Measurements from ENCODE around the gene SLC15A3.
"Not testable (repeated sequence)": the region's sequence is repeated elsewhere in the genome, so short reads cannot be mapped to it uniquely, and the experiment has no call there.

SLC15A3 gene

DNA sequence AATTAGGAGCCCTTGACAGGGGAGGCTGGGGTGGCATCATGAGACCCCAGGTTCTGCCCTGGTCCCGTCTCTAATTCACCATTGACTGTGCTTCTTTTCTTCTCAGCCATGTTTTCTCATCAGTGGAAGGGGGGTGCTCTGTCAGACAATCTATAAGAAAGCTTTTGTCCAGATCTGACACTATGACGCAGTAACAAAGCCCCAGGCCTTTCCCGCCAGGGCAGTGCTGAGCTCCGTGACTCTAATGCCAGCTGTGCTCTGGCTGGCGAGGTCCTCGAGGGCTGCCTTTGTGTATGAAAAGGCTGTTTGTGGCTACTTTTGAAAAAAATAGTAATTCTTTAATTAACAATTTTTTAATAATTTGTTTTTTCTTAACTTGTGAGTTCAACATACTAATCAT lies 22.8 kb upstream of the SLC15A3 start:
- DNase-seq: peak; percentile 10

DNA sequence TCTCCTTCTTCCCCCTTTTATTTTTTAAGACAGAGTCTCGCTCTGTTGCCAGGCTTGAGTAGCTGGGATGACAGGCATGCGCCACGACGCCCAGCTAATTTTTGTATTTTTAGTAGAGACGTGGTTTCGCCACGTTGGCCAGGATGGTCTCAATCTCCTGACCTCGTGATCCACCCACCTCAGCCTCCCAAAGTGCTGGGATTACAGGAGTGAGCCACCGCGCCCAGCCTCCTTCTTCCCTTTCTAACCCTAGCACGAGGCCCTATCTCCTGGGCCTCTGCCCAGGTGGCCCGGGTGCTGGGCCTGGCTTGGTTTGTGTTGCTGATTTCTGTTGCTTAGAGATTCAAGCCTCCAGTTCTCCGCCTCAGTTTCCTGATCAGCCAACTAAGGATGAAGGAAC lies 22.3 kb upstream of the SLC15A3 start:
- DNase-seq: not testable (repeated sequence)

DNA sequence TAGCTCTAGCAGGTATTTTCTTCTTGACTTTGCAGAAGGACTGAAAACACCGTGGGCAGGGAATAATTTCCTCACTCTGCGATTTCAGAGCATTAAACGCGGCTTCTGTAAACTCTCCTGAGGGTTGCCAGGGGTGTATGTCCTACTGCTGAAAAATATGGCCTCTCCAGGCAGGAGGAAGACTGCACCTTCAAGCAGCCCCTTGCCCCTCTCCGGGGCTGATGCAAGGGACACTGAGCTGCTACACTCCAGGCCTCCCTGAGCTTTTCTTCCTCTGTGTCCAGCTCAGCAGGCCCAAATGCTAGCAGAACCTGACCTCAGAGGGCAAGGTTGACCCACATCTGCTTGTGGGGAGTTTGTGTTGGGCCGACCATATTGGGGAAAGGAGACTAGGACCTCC lies 21.7 kb upstream of the SLC15A3 start:
- no peak for DNase-seq

DNA sequence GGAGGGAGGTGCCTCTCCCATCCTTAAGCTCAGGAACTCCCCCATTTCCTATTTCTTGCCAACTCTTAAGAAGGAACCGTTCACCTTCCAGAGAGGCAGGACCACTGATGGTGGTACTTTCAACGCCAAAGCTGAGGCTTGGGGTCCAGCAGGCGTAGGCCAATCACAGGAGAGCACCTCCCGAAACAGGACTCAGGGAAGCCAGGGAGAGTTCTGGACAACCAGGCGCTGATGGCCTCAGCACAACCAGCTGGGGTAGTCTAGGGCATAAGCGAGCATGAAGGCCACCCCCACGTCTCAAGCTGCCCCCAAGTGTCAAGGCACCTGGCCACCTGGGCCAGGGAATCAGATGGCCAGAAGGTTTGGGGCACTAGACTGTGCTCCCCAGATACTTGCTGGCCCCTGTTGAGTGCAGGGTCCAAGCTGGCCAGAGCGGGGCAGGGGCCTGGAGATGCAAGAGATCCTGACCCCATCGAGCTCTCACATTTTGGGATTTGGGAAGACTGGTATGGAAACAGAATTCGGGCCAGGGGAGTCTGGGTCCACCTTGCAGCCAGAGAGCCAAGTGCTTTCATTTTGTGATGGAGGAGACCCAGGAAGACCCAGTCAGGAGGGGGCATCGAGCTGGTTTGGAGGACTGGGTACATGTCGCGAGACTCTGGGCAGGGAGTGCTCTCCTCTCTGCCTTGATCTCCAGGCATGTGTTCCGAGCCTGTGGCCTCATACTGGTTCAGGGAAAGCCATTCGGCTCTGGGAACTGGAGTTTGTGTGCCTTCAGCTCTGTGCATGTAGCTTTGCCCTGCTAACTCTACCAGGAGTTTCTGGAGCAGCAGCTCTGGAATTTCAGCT lies 20.4 kb upstream of the SLC15A3 start:
- DNase-seq: no peak

DNA sequence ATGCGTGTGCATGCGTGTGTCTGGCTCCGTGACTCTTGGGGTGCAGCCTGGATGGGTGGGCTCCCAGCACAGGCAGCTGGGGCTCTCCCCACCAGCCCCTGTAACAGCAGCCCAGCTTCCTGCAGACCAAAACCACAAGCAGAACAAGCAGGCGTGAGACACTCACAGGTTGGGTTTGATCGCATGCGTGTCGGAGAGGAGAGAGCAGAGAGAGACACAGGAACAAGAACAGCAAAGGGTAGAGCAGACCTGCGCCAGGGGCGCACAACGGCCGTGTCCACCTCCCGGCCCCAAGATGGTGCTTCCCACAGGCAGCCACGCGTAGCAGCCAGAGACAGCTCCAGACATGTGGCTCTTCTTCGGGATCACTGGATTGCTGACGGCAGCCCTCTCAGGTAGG lies 19.5 kb upstream of the SLC15A3 start, which contains the start of gene CD6:
CD6 (plus strand) TSS at position 161 of the 400 bp plus-strand sequence; CDS start at position 347, 186 bp downstream.
- no peak for DNase-seq

DNA sequence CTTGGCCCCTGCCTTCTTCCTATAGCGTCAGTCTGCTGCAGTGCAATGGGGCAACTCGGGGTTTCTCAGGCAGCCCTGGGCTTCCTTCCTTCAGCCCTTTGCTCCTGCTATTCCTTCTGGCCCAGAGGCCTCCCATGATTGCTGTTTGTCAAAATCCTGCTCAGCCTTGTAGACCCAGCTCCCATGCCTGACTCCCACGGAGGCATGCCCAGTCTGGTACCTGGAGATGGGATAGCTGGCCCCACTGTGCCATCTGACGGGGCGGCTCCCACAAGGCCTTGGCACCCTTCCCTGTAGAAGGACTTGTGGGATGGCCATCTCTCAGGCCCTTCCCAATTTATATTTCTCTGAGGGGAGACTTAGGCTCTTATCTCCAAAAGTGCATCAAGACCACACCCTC lies 18.9 kb upstream of the SLC15A3 start:
- no peak for DNase-seq

DNA sequence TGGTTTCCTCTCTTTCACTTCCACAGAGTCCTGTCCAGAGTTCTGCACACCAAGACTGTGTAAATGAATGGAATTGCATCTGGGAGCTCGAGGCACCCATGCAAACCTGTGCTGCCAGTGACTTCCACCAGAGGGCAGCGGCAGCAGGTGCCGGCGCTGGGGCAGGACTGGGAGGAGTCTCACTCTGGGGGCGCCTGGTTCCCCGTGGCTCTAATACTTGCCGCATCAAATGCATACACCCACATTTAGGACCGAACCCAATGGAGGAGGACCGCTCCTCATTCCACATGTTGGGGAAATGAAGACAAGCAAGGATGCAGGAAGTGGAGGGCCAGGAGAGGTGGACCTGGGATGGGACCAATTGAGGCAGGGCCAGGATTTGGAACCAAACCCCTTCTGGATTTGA lies 18.4 kb upstream of the SLC15A3 start:
- peak; percentile 71 for DNase-seq

DNA sequence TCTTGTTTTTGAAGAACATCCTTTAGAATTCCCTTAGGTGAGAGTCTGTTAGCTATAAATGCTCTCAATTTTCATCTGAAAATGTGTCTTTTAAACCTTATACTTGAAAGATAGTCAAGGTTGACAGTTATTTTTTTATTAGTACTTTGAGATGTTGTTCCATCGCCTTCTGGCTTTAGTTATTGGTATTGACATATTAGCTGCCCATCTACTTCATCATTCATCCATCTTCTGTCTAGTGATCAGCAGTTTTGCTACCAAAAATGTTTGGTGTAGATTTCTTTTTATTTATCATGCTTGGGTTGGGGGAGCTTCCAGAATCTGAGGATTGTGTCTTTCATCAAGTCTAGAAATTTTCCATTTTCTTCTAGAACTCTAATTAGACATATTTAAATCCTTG lies 16.2 kb upstream of the SLC15A3 start:
- no peak for DNase-seq

DNA sequence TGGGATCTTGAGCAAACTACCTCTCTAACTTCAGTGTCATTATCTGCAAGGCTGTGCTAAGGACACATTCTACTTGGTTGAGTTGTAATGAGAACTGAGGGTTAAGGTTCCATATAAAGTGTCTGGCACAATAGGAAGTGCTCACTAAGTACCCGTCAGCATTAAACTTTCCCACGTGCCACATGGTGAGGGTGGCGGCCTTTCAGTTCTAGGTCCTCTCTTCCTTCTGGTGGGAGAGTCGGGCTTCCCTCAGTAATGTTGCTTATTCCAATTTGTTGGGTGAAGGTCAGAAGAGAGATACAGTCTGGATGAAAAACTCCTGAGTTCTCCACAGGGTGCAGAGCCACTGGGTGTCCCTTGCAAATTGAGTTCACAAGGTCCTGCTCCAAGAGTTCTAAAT lies 14.9 kb upstream of the SLC15A3 start:
- DNase-seq: no peak

DNA sequence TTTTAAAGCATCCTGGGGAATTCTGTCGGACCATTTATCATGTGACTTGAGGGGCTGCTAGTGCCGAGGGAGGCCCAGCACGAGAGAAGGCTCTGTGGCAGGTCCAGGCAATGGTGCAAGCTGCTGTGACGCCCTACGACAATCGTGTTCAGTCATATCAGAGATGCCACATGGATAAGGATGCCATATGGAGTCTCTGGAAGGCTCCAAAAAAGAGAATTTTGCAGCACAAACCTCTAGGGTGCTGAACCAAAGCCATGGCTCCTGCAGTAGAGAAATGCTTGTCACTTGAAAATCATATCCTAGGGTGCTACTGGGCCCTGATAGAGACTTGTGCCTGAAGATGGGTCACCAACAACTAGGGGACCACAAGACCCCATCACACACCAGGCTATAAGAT lies 12.8 kb upstream of the SLC15A3 start:
- no peak for DNase-seq

DNA sequence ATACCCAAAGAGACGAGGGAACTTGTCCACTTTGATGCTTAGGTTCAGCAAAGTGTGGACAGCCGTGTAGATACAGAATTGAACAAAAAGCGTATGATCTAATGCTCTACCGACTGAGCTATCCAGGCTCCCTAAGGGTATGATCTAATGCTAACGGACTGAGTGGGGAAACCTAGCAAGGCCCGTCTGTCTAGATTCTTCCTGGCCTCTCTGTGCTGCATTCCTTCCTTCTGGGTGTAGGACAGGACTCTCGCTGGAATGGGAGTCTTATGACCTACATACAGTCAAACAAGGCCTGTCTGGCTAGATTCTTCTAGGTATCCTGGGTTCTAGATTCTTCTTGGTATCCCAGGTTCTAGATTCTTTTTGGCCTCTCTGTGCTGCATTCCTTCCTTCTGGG lies 8.4 kb upstream of the SLC15A3 start:
- no peak for DNase-seq

DNA sequence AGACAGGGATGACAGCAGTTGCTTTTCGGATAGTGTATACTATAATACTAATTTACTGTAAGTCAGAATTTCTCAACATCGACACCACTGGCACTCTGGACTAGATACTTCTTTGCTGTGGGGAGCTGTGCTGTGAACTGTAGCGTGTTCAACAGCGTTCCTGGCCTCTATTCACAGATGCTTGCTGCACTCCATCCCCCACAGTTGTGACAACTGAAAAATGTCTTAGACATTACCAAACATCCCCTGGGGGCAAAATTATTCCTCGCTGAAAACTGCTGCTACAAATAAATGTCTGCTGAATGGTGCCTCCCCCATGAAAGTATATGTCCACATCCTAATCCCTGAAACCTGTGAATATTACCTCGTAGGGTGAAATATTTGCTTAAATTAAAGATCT lies 7.5 kb upstream of the SLC15A3 start:
- DNase-seq: peak; percentile 59

DNA sequence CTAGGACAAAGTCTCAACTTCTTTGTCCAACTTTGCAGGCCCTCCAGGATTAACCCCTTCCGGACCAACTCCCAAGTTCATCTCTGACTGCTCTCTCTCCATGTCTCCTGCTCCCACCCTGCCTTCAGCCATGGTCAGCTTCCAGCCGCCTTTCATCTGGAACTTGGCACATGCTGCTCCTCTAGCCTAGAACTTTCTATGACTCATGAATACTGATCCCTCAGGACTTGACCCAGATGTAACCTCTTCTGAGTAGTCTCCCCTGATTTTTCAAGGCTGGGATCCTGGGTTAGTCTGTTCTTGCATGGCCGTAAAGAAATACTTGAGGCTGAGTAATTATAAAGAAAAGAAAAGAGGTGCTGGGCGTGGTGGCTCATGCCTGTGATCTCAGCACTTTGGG lies 5.2 kb upstream of the SLC15A3 start:
- no peak for DNase-seq

DNA sequence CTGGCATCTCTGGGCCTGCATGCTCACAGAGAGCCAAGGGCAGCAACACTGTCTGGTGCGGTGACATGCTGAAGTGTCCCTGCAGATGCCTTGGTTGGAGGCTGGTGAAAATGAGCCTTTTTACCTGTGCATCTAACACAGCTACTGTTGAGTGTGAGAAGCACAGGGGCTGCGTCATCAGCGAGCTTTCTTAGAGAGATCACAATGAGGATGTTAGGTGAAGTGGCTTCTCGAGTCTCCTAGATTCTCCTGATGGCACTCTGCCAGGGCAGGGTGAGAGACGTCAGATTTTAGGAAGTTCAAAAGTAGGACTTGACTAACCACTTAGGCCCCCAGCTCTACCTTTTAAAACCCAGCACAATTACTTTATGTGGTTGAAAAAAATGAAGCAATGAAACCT lies 3.6 kb upstream of the SLC15A3 start:
- no peak for DNase-seq

DNA sequence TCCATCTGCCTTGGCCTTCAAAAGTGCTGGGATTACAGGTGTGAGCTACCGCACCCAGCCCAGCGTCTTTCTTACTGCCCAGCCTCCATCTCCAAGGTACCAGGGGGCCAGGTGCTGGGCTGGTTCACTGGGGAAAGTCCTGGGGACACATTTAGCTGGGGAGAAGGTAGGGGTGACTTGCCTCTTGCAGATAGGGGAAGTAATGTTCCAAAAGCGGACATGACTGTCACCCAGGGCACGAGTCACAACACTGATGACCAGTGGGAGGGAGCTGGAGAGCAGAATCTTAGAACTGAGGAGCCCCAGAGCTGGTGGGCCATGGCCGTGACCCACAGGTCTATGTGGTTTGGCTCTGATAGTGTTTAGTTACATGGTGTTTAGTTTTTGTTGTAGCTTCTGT lies 2.4 kb upstream of the SLC15A3 start:
- no peak for DNase-seq

DNA sequence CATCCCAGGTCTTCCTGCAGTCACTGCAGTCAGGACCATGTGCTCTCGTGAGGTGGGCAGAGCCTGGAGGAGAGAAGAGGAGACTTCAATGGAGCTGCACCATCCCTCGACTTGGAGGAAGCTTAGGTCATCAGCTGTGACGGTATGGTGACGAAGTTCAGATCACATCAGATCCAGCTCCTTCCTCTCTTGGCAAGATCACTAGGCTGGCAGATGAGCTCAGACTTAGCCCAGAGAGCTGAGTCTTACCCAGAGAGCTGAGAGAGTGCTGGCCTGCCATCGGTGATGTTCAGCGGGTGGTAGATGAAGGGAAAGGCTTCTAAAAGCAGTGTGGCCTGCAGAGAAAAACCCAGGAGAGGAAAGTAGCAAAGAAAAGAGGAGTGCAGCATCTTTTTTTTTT lies 1.8 kb upstream of the SLC15A3 start:
- no peak for DNase-seq

DNA sequence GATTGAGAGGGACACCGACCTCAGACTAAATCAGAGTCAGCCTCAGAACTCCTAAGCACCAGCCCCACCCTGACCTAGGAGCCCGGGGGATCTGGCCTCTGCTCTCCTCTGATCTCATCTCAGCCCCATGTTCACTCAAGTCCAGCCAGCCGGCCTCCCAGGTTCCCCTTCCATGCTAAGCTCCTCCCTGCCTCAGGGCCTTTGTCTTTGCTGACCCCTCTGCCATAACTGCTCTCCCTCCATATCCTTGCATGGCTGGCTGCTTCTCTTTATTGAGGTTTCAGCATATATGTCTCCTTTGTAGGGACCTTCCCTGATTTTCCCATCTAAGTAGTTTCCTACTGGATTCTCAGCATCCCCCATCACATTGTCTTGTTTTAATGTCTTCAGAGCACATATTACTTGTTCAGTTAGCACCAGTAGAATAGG lies 780 bp upstream of the SLC15A3 start:
- DNase-seq: no peak

DNA sequence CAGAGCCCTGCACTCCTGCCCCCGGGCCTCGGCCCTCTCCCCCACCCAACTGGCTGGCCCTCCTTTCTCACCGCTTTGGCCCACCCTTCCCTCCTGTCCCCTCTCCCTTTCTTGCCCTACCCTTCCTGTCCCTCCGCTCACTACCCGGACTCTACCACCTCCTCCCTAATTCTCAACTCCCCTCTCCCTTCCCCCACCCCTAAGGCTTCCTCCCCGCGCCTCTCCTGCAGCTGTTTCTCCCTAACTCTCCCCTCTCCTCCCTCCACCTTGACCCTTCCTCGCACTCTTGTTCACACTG lies 421 bp downstream of the SLC15A3 start:
- DNase-seq: no peak

DNA sequence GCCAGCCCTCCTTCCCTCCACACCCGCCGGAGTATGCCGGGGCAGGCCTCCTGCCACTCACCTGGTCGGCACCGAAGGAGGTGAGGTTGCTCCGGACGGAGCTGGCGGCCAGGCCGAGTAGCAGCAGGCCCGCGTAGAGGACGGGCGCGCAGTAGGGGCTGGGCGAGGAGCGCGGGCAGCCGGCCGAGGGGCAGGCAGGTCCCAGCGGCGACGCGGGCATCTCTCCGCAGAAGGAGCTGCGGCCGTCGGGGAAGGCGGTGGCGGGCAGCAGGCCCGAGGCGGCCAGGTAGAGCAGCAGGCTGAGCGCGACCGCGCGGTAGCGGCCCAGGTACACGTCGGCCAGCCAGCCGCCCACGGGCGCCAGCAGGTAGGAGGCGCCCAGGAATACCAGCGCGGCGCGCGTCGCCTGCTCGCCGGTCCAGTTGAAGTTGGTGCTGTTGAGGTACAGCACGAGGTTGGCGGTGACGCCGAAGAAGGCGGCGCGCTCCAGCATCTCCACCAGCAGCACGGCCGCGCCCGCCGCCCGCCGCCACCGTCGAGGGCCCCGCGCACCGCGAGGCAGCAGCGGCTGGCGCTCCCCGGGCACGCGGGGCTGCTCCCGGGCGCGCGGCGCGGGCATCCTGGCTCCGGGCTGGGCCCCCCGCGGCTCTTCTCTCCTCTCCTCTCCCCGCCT lies 907 bp downstream of the SLC15A3 start:
- DNase-seq: no peak

DNA sequence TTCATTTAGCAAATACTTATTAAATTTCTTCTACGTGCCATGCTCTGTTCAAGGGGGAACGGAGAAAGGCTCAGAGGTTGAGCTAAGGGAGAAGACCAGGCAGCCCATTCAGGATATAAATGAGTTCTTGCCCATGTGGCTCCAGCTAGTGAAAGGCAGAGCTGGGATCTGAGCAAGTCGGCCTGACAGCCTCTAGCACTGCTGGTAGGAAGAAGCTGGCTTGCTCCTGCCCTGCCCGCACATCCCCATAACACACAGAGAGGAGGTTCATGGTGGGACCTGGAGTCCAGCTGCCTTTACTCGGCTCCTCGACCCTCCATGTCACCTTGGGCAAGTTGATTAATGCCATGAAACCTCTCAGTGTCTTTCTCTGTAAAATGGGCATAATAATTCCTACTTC lies 2.0 kb downstream of the SLC15A3 start:
- peak; percentile 11 for DNase-seq

DNA sequence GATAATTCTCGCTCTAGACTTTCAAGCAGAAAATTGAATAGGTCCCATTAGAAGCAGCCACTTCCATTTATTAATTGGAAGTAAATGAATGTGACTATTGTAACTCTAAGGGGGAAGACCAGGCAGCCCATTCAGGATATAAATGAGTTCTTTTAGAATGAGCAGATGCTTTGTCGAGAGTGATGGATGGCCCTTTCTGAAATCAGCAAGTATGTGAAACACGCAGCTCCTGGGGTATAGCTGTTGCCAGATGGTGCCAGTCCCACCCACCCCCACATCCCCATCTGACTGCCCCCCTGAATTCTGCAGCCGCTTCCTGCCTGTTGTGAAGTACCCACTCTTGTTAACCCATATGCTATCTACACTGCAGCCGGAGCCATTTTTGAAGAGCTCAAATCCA lies 3.7 kb downstream of the SLC15A3 start:
- peak; percentile 71 for DNase-seq

DNA sequence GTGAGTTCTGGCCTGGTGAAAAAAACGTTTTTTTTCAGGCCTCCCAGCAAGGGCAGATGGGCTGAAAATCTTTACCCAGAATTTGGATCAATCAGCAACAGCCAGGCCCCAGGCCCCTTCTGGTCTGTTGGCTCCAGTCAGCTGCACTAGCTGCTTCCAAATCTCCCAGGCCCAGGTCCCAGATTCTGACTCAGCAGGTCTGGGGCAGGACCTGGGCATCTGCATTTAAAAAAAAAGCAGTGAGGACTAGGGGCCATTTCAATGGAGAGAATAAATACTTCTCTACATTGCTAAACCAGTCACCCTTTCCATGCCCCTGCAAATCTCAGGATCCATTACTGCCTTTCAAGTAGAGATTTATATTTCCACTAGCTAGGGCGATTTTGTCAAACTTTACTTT lies 4.3 kb downstream of the SLC15A3 start:
- no peak for DNase-seq

DNA sequence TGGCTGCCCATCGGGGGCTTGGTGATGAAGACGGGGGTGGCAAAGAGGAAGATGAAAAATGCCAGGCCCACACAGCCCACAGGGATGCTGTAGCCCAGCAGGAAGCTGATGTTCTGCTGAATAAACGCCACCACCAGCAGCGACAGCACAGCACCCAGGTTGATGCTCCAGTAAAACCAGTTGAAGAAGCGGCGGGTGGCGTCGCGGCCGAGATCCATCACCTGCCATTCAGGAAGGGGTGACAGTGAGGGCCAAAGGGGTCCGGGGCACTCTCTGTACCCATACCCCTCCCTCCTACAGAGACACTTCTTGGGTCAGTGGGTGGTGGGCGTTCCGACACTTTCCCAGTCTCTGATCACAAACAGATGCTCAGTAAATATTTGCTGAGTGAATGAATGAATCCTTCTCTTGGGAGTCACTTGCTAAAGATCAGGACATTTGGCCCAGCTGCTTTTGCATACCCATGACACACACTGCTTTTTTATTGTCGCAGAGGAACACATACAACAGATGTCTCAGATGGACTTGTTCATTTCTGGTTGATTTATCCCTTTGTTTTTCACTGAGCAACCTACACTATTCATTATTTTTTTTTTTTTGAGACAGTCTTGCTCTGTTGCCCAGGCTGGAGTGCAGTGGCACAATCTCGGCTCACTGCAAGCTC lies 5.2 kb downstream of the SLC15A3 start:
- DNase-seq: peak; percentile 92

DNA sequence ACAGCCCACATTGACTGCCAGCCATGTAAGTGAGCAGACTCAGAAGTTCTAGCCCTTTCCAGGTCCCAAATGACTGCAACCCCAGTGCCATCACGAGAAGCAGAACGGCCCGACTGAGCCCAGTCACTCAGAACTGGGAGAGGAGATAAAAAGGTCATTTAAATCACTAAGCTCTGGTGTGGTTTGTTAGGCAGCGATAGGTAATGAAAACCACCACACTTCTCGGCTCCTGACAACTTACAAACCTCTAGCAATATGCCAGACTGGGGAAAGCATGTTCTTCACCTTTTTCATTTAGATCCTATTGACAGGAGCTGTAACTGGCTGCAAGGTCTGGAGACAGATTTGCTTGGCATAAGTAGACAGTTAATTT lies 6.7 kb downstream of the SLC15A3 start:
- DNase-seq: no peak

Data from NCI-H69 (cell line).